Measurements from ENCODE around the gene KIF26B.

KIF26B gene

GRCh38 chr1:245234217-245235081 lies 79.7 kb downstream of the KIF26B start:
- no peak for DNase-seq (ENCODE audit: low read depth in 2 of 3, low spot score in 1 of 3)

GRCh38 chr1:245235156-245235555 lies 80.4 kb downstream of the KIF26B start:
- DNase-seq (ENCODE audit: low read depth in 2 of 3, low spot score in 1 of 3): no peak

- no peak for DNase-seq (ENCODE audit: low read depth in 2 of 3, low spot score in 1 of 3)
Observed at GRCh38 chr1:245240648-245241165, 85.9 kb downstream of the KIF26B start.

- no peak for DNase-seq (ENCODE audit: low read depth in 2 of 3, low spot score in 1 of 3)
Observed at GRCh38 chr1:245241526-245242130, 86.8 kb downstream of the KIF26B start.

- no peak for DNase-seq (ENCODE audit: low read depth in 2 of 3, low spot score in 1 of 3)
Observed at GRCh38 chr1:245242989-245243388, 88.2 kb downstream of the KIF26B start.

- DNase-seq (ENCODE audit: low read depth in 2 of 3, low spot score in 1 of 3): no peak
Observed at GRCh38 chr1:245245021-245245667, 90.4 kb downstream of the KIF26B start.

GRCh38 chr1:245246433-245246832 lies 91.6 kb downstream of the KIF26B start:
- no peak for DNase-seq (ENCODE audit: low read depth in 2 of 3, low spot score in 1 of 3)

GRCh38 chr1:245247356-245247755 lies 92.6 kb downstream of the KIF26B start:
- DNase-seq (ENCODE audit: low read depth in 2 of 3, low spot score in 1 of 3): no peak

- DNase-seq (ENCODE audit: low read depth in 2 of 3, low spot score in 1 of 3): no peak
Observed at GRCh38 chr1:245247801-245248200, 93.0 kb downstream of the KIF26B start.

GRCh38 chr1:245248231-245248731 lies 93.5 kb downstream of the KIF26B start:
- no peak for DNase-seq (ENCODE audit: low read depth in 2 of 3, low spot score in 1 of 3)

GRCh38 chr1:245255783-245256182 lies 101.0 kb downstream of the KIF26B start:
- no peak for DNase-seq (ENCODE audit: low read depth in 2 of 3, low spot score in 1 of 3)

GRCh38 chr1:245256528-245256927 lies 101.7 kb downstream of the KIF26B start:
- no peak for DNase-seq (ENCODE audit: low read depth in 2 of 3, low spot score in 1 of 3)

- no peak for DNase-seq (ENCODE audit: low read depth in 2 of 3, low spot score in 1 of 3)
Observed at GRCh38 chr1:245258271-245258920, 103.6 kb downstream of the KIF26B start.

GRCh38 chr1:245260110-245260882 lies 105.5 kb downstream of the KIF26B start:
- DNase-seq (ENCODE audit: low read depth in 2 of 3, low spot score in 1 of 3): no peak

- no peak for DNase-seq (ENCODE audit: low read depth in 2 of 3, low spot score in 1 of 3)
Observed at GRCh38 chr1:245260883-245261282, 106.1 kb downstream of the KIF26B start.

GRCh38 chr1:245261786-245262185 lies 107.0 kb downstream of the KIF26B start:
- no peak for DNase-seq (ENCODE audit: low read depth in 2 of 3, low spot score in 1 of 3)

GRCh38 chr1:245263529-245264095 lies 108.8 kb downstream of the KIF26B start:
- DNase-seq (ENCODE audit: low read depth in 2 of 3, low spot score in 1 of 3): no peak

- DNase-seq (ENCODE audit: low read depth in 2 of 3, low spot score in 1 of 3): no peak
Observed at GRCh38 chr1:245264226-245264625, 109.4 kb downstream of the KIF26B start.

GRCh38 chr1:245266105-245266504 lies 111.3 kb downstream of the KIF26B start:
- DNase-seq (ENCODE audit: low read depth in 2 of 3, low spot score in 1 of 3): no peak

GRCh38 chr1:245270063-245270462 lies 115.3 kb downstream of the KIF26B start:
- DNase-seq (ENCODE audit: low read depth in 2 of 3, low spot score in 1 of 3): no peak
